Astrocyte (in vitro differentiated cells and primary cell): Measurements from ENCODE around the gene CDKAL1. TPM values are rescaled to one million over a fixed set of nuclear protein-coding genes. Genes with fewer than 3 reads are reported as not detected.
A peak's percentile ranks its signal among the peaks of the same experiment; 100 is the strongest.

Source experiments
- DNase-seq: peaks from one replicate; pipeline ENCODE4 v3.0.0-alpha.2; 2010; ENCODE audit warnings: low read depth
- FAIRE-seq: peaks from 2 replicates; lab custom pipeline; 2011; peaks lifted over from hg19 to GRCh38; lab: Jason Lieb, UNC
- H2AFZ ChIP-seq: 2 replicates; pipeline ENCODE4 v1.6.0; 2012; ENCODE audit warnings: low read depth, low read length, inconsistent platforms
- H3K27ac ChIP-seq: 2 replicates; pipeline ENCODE4 v1.5.1; 2011; ENCODE audit warnings: low read depth, low read length, inconsistent platforms
- H3K27me3 ChIP-seq: 2 replicates; pipeline ENCODE4 v1.6.0; 2011; ENCODE audit warnings: low read length, inconsistent platforms; ENCODE audit not compliant: insufficient read depth
- H3K36me3 ChIP-seq: 2 replicates; pipeline ENCODE4 v1.5.1; 2011; ENCODE audit warnings: low read length, inconsistent platforms; ENCODE audit not compliant: insufficient read depth
- H3K4me1 ChIP-seq: 2 replicates; pipeline ENCODE4 v1.5.1; 2011; ENCODE audit warnings: low read length, inconsistent platforms; ENCODE audit not compliant: insufficient read depth
- H3K4me2 ChIP-seq: 2 replicates; pipeline ENCODE4 v1.6.0; 2012; ENCODE audit warnings: low read length, inconsistent platforms
- H3K4me3 ChIP-seq: 2 replicates; pipeline ENCODE4 v1.5.1; 2011; ENCODE audit warnings: low read depth, mild to moderate bottlenecking, low read length, inconsistent platforms; ENCODE audit not compliant: insufficient read depth
- H3K79me2 ChIP-seq: 2 replicates; pipeline ENCODE4 v1.6.0; 2012; ENCODE audit warnings: mild to moderate bottlenecking, low read length, inconsistent platforms; ENCODE audit not compliant: insufficient read depth
- H3K9ac ChIP-seq: 2 replicates; pipeline ENCODE4 v1.6.0; 2012; ENCODE audit warnings: mild to moderate bottlenecking, low read length, inconsistent platforms
- H3K9me3 ChIP-seq: 2 replicates; pipeline ENCODE4 v1.5.1; 2012; ENCODE audit warnings: low read depth, mild to moderate bottlenecking, low read length, inconsistent platforms; ENCODE audit not compliant: insufficient read depth
- H4K20me1 ChIP-seq: 2 replicates; pipeline ENCODE4 v1.6.0; 2012; ENCODE audit warnings: low read length, inconsistent platforms; ENCODE audit not compliant: insufficient read depth
- H3K27ac Mint-ChIP-seq: one replicate; pipeline ENCODE4 v1.8.0; 2021; ENCODE audit warnings: mild to moderate bottlenecking, mixed read lengths; ENCODE audit not compliant: unreplicated experiment
- H3K27me3 Mint-ChIP-seq: one replicate; pipeline ENCODE4 v1.8.0; 2021; ENCODE audit warnings: low read depth, mixed read lengths; ENCODE audit not compliant: unreplicated experiment
- H3K36me3 Mint-ChIP-seq: one replicate; pipeline ENCODE4 v1.8.0; 2021; ENCODE audit warnings: low read depth, mixed read lengths; ENCODE audit not compliant: unreplicated experiment
- H3K4me1 Mint-ChIP-seq: one replicate; pipeline ENCODE4 v1.8.0; 2021; ENCODE audit warnings: low read depth, mixed read lengths; ENCODE audit not compliant: unreplicated experiment
- H3K4me3 Mint-ChIP-seq: one replicate; pipeline ENCODE4 v1.8.0; 2021; ENCODE audit warnings: mild to moderate bottlenecking, moderate library complexity, mixed read lengths; ENCODE audit not compliant: unreplicated experiment
- H3K9me3 Mint-ChIP-seq: one replicate; pipeline ENCODE4 v1.8.0; 2021; ENCODE audit warnings: mild to moderate bottlenecking, mixed read lengths; ENCODE audit not compliant: unreplicated experiment
- CTCF ChIP-seq: IDR thresholded peaks from 2 replicates; pipeline ENCODE4 v1.5.1; 2011; ENCODE audit warnings: low read depth, mild to moderate bottlenecking, inconsistent platforms, low read length, moderate library complexity; ENCODE audit not compliant: insufficient read depth
- EZH2 ChIP-seq: IDR thresholded peaks from 2 replicates; pipeline ENCODE4 v1.6.1; 2012; ENCODE audit warnings: mild to moderate bottlenecking, low read length, inconsistent platforms; ENCODE audit not compliant: insufficient read depth
- total RNA-seq: library from RNA; stranded (reverse); gene quantifications from 2 replicates; pipeline ENCODE4 v1.2.1, GENCODE V29; 2021

CDKAL1 gene
- total RNA-seq, 1 donor from 2014 or later, result 13.7 TPM

GRCh38 chr6:21225912-21226311 lies 691.7 kb downstream of the CDKAL1 start:
- Histone ChIP-seq H3K27ac (no peak overlapping the region), H3K4me2 (no peak overlapping the region), H3K27me3 (no peaks in the 10 kb centered on the region), H3K4me1 (peaks cover 4% of the 10 kb centered on the region), H3K4me3 (no peak overlapping the region), H3K36me3 (no peaks in the 10 kb centered on the region), H2AFZ (no peak overlapping the region), H3K9me3 (no peaks in the 10 kb centered on the region), H3K9ac (no peak overlapping the region), H4K20me1 (no peaks in the 10 kb centered on the region), H3K79me2 (no peaks in the 10 kb centered on the region)
- Mint-ChIP-seq H3K36me3 (peaks cover 9% of the 10 kb centered on the region), H3K27me3 (no peaks in the 10 kb centered on the region), H3K9me3 (peaks cover 5% of the 10 kb centered on the region), H3K4me1 (peaks cover 15% of the 10 kb centered on the region), H3K4me3 (no peak overlapping the region), H3K27ac (no peak overlapping the region)
- DNase-seq, result no peak
- FAIRE-seq, result no peak
- TF ChIP-seq CTCF (no peak), EZH2 (no peak)

- H3K27ac Mint-ChIP-seq, result no peak overlapping the region
- peaks cover 5% of the 10 kb centered on the region for H3K9me3 Mint-ChIP-seq
- Histone ChIP-seq H4K20me1 (no peaks in the 10 kb centered on the region), H3K27ac (no peak overlapping the region), H3K9me3 (no peaks in the 10 kb centered on the region), H3K27me3 (no peaks in the 10 kb centered on the region), H3K4me1 (peaks cover 4% of the 10 kb centered on the region), H3K9ac (no peak overlapping the region), H2AFZ (no peak overlapping the region), H3K4me3 (no peak overlapping the region), H3K4me2 (no peak overlapping the region), H3K79me2 (no peaks in the 10 kb centered on the region), H3K36me3 (no peaks in the 10 kb centered on the region)
- peaks cover 15% of the 10 kb centered on the region for H3K4me1 Mint-ChIP-seq
- FAIRE-seq (no peak), DNase-seq (peak; percentile 61)
- TF ChIP-seq EZH2 (no peak), CTCF (no peak)
- H3K4me3 Mint-ChIP-seq, result no peak overlapping the region
- H3K27me3 Mint-ChIP-seq, result no peaks in the 10 kb centered on the region
- H3K36me3 Mint-ChIP-seq, result peaks cover 10% of the 10 kb centered on the region
Observed at GRCh38 chr6:21227486-21227885, 693.2 kb downstream of the CDKAL1 start.

GRCh38 chr6:21228411-21228810 lies 694.2 kb downstream of the CDKAL1 start:
- peaks cover 14% of the 10 kb centered on the region for H3K36me3 Mint-ChIP-seq
- peak; percentile 56 for FAIRE-seq
- no peak overlapping the region for H3K27ac Mint-ChIP-seq

More at GRCh38 chr6:21228411-21228810, 694.2 kb downstream of the CDKAL1 start:
- no peaks in the 10 kb centered on the region for H3K27me3 ChIP-seq
- no peaks in the 10 kb centered on the region for H3K79me2 ChIP-seq
- no peak overlapping the region for H3K4me2 ChIP-seq
- H4K20me1 ChIP-seq, result no peaks in the 10 kb centered on the region
- H3K9me3 Mint-ChIP-seq, result peaks cover 5% of the 10 kb centered on the region
- no peak overlapping the region for H2AFZ ChIP-seq
- no peaks in the 10 kb centered on the region for H3K9me3 ChIP-seq
- peaks cover 15% of the 10 kb centered on the region for H3K4me1 Mint-ChIP-seq
- peaks cover 4% of the 10 kb centered on the region for H3K4me1 ChIP-seq
- H3K4me3 Mint-ChIP-seq, result no peak overlapping the region
- H3K27me3 Mint-ChIP-seq, result no peaks in the 10 kb centered on the region
- no peaks in the 10 kb centered on the region for H3K36me3 ChIP-seq
- TF ChIP-seq EZH2, result no peak
- TF ChIP-seq CTCF, result no peak
- no peak overlapping the region for H3K9ac ChIP-seq
- H3K4me3 ChIP-seq, result no peak overlapping the region
- peak; percentile 27 for DNase-seq
- no peak overlapping the region for H3K27ac ChIP-seq
